GM18520 (cell line): ENCODE measurements around the gene CCDC82.

Experiments used
- ATAC-seq: cut with Tn5 transposase; IDR thresholded peaks from one replicate; pipeline ENCODE4 v1.9.1; 2021; ENCODE audit not compliant: unreplicated experiment

The CCDC82 gene

DNA sequence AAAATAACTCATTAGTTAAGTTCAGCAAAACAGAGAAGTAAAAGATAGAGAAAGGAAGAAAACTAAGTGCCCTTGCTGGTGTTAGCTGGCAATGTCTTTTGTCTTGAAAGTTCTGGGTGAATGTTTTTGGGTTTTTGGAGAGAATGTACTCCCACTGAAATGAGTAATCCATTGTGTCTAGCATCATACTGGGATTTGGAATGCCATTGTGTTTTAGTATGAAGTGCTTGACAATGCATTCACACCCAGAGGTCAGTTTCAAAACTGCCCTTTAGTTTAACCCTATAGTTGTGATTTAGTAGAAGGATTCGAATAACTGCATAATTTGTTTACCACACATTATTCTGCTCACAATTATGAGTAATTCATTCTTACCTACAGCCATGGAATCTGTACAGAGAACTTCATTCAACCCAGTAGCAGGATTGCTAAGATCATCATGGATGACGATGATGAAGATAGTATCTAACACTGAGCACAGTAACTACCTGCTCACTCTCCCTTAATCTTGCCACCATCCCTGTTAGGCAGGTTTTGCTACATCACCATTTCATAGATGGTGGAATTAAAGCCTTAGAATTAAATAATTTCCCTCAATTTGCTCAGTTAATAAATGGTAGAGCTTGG is 80.6 kb downstream of the CCDC82 start:
- no peak for ATAC-seq

- ATAC-seq = no peak
Measured at GRCh38 chr11:96307776-96308140, 82.0 kb downstream of the CCDC82 start.

GRCh38 chr11:96306933-96307775 is 82.6 kb downstream of the CCDC82 start:
- no peak for ATAC-seq

DNA sequence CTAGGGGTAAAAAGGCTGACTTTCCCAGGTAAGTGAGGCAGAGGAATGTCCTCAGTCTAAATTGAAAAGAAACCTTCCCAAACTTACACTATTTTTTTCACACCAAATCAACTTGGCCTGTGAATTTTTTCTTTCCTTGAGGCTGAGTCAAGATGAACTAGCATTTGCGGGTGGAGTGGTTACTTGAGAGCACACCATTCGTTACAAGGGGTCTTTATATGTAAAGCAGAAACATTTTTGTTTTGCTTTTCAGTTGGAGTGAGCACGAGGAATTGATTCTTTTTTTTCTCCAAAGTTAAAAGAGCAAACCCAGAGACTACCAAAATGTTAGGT is 83.1 kb downstream of the CCDC82 start:
- no peak for ATAC-seq

GRCh38 chr11:96306071-96306470 is 83.6 kb downstream of the CCDC82 start:
- ATAC-seq = no peak

GRCh38 chr11:96303980-96304379 is 85.7 kb downstream of the CCDC82 start:
- no peak for ATAC-seq

DNA sequence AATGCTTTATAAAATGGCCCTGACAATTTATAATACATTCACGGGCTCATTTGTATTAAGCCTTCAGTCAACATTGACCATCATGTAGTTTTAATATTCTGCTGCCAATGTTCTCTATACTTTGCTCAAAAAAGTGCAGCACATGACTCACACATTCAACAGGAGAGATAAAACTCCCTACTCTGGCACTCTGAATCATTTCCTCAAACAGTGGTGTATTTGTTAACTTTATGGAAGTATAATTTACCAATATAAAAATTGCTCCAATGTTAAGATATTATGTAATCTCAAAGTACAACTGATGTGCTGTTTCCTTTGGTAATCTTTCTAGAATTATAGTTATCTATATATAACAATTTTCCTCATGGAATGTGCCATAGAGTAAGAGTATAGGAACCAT is 86.6 kb downstream of the CCDC82 start:
- ATAC-seq = no peak
